Right lobe of liver (tissue), 4 donors: ENCODE data around the gene SLC35G6.

Source experiments
- POLR2A ChIP-seq: fragments of 450-650 bp; IDR thresholded peaks from one replicate; pipeline ENCODE4 v1.6.1; 2017; ENCODE audit warnings: antibody characterized with exemption, mild to moderate bottlenecking
- TF ChIP-seq, protein P1 (sequence below), 4 donors: fragments of 200-600 bp in 3 of 4; fragments of 450-650 bp in 1 of 4; IDR thresholded peaks; one replicate each; pipeline versions ENCODE4 v1.5.1 to v1.8.0; 2016 to 2022; ENCODE audit warnings: antibody characterized with exemption in 4 of 4, mild to moderate bottlenecking in 2 of 4
- donor health status: DM: no; HTN: no; CAD: no.
- donor health status: DM: no; HTN: no; CAD: no.
- donor health status: DM: no; HTN: yes; CAD: no.

DNA sequence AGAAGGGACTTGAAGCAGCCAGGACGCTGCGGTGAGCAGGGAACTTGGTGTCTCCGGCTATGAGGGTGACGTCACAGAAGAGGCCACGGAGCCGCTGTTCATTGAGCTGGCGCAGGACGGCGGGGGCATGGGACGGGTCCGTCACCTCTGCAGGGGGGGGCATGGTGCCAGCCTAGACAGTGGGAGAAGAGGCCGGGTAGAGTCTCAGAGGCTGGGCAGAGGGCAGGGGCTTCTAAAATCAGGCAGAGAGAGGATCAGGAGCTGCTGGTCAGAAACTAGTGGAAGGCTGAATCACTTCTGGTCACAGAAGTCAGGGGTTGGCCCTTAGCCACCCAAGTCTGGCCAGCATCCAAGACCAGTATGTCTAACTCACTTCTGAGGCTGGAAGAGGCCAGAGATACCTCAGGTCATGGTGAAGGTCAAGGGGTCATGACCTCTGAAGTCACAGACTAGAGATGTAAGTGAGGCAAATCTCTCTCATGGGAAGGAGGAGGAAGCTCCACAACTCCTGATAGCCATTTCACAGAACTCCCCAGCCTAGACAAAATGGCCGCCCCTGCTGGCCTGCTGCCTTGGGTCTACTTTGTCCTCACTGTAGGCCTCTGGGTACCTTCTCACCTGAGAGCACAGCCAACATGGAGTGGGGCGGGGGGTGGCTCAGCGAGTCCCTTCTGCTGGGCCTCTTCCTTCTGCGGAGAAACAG lies 14.5 kb upstream of the SLC35G6 start:
- TF ChIP-seq, protein P1, sequence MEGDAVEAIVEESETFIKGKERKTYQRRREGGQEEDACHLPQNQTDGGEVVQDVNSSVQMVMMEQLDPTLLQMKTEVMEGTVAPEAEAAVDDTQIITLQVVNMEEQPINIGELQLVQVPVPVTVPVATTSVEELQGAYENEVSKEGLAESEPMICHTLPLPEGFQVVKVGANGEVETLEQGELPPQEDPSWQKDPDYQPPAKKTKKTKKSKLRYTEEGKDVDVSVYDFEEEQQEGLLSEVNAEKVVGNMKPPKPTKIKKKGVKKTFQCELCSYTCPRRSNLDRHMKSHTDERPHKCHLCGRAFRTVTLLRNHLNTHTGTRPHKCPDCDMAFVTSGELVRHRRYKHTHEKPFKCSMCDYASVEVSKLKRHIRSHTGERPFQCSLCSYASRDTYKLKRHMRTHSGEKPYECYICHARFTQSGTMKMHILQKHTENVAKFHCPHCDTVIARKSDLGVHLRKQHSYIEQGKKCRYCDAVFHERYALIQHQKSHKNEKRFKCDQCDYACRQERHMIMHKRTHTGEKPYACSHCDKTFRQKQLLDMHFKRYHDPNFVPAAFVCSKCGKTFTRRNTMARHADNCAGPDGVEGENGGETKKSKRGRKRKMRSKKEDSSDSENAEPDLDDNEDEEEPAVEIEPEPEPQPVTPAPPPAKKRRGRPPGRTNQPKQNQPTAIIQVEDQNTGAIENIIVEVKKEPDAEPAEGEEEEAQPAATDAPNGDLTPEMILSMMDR (IDR thresholded peaks at IDR 0.05) = no peak
- no peak for TF ChIP-seq POLR2A
